NCI-H345 treated with DMSO at 0.1 percent for 48 hours (cell line): ENCODE results near the gene N4BP2L2.
A peak's percentile ranks its signal among the peaks of the same experiment; 100 is the strongest.

Experiments
- DNase-seq: peaks from one replicate; lab custom pipeline; 2025; ENCODE audit not compliant: unreplicated experiment; lab: John Stamatoyannopoulos, UW

N4BP2L2 gene

GRCh38 chr13:32427852-32428580 lies 110.6 kb downstream of the N4BP2L2 start, which contains the start of gene N4BP2L1:
Gene N4BP2L1 (minus strand): TSS chr13:32428130. CDS start chr13:32428082, 48 bp downstream.
- peak; percentile 2 for DNase-seq

DNA sequence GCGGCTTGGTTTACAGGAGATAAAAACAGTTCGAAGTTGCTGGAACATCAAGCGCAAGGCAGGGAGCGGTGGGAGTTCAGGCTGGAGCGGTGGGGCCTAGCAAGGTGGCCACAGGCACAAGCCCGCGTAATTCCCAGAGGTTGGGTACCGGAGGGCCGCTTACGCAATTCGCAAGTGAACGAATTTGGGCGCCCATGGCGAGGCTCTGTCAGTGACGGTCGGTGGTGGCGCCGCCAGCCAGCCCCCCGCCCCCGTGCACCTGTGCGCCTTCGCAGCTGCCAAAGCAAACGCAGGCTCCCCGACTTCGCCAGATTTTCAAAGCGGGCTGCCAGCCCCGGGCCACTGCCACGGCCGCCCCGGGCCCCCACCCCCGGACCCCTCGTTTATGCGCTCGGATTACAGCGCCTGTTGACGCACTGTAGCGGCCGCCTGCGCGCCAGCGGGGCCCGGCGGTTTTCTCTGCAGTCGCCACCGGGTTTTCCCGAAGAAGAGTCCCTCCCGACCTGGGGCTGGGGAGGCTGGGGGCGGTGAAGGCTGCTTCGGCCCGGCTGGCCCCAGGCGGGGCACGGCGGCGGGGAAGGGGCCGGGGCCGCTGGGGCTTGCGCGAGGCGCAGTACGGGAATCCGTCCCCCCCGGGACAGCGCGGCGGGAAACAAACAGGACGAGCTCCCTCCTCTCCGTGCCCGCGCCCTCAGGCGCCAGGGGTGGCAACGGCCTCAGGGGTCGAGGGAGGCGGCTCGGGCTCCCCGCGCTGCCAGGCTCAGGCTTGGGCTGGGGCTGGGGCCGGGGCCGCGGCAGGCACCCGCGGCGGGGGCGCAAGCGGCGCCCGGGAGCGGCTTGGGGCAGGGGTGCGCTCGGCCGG lies 111.4 kb downstream of the N4BP2L2 start:
- DNase-seq = peak; percentile 16

DNA sequence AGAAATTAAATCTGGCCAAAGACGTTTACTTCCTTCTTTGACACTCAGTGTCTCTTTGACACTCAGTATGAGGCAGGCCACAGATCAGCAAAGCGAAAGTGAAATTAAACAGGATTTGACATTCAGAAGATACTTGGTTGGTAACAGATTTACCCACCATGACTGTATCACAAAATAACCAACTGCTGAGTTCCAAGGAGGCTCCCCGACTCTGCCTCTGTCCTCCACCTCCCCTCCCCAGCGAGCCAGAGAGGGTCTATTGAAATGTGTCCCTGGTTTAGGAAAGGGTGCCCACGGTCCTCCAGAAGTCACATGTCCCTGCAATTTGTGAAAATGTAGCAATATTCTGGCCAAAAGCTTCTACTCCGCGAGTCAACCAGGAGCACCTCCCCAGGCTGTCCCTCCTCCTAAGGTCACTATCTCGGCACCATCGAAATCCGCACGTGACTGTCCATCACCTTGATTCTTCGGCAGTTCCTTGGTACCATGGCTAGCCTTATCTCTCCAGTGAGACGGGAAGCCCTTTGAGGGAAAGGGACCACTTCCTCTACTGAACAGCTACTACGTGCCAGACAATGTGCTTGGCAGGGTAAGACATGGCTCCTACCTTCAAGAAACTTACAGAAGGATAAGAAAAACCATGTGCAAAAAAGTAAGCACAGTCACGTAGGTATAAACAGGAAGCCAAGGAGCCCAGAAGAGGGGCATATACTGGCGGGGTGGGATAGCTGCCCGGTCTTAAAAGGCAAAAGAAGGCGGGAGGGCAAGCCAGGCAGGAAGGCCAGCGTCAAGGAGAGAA lies 112.2 kb downstream of the N4BP2L2 start:
- DNase-seq = no peak

DNA sequence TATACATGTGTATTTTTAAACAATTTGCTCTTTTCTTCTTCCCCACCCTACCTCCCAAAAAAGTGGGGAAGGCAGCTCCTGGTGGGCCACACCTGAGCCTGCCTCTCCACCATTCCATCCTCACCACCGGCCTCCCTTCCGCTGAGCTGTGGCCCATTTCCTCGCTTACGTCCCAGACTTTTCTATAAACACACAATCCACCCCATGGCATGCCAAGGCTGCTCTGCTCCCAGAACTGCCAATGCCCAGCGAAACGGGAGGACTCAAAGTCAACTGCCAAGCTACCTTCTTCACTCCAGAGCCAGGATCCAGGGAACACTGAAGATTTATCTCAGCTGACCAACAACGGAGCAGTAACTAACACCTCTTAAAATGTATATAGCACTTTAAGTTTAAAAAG lies 113.4 kb downstream of the N4BP2L2 start:
- no peak for DNase-seq

DNA sequence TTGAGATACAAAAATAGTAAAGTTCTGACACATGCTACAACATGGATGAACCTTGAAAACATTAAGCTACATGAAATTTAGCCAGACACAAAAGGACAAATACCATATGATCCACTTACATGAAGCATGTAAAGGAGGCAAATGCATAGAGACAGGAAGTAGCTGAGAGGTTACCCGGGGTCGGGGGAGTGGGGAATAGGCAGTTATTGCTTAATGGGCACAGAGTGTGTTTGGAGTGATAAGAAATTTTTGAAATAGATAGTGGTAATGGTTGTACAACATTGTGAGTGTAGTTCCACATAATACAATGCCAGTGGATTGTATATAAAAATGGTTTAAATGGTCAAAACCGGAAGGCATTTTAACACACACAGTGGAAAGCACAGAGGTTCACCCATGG lies 115.0 kb downstream of the N4BP2L2 start:
- no peak for DNase-seq

DNA sequence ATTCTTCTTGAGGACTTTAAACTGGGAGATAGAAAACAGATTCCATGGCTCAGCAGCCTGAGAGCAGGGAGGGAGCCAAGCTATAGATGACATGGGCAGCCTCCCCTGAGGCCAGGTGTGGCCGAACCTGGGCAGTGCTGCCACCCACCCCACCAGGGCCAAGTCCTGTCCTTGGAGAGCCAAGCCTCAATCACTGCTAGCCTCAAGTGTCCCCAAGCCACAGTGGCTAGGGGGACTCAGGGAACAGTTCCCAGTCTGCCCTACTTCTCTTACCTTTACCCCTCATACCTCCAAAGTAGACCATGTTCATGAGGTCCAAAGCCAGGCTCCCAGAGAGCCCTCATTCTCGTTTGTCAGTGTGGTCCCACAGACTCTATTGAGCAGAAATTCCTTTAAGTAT lies 118.7 kb downstream of the N4BP2L2 start:
- DNase-seq = no peak

- DNase-seq = no peak
Measured at GRCh38 chr13:32417995-32418394, 120.6 kb downstream of the N4BP2L2 start.

DNA sequence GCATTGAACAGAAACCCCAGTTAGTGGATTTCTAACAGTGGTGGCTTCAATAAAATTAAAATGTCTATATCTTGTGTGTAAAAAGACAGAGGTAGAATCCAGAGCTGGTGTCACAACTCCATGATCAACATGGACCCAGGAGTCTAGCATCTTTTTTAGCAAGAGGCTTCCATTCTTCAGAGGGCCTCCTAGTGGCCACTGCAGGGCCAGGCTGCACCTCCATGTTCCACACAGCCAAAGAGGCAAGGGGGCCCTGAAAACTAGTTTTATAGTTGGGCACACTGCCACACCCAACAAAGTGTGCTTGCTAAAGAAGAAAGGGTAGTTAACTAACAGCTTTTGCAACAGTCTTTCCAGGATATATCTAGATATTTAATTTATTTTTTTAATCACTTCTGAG lies 123.6 kb downstream of the N4BP2L2 start:
- no peak for DNase-seq

DNA sequence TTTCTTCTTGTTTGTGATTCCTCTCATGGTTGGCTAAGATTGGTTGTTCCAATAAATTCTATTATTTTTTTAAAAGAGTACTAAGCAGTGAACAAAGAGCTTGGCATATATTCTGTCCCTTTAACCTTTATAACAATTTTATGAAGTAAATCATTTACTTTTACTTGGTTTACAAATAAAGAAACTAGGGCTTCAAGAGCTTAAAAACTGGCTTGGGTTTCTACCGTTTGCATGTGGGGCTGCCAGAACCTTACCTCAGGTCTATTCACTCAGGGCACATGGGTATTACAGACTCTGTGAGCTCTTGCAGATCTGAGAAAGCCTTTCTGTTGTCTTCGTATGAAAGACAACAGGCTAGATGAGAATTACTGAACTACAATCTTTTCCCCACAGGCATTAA lies 124.0 kb downstream of the N4BP2L2 start:
- DNase-seq = no peak

- DNase-seq = no peak
Measured at GRCh38 chr13:32413284-32413683, 125.3 kb downstream of the N4BP2L2 start.

GRCh38 chr13:32409561-32410421 lies 128.8 kb downstream of the N4BP2L2 start:
- no peak for DNase-seq

GRCh38 chr13:32409001-32409313 lies 129.6 kb downstream of the N4BP2L2 start:
- DNase-seq = no peak

DNA sequence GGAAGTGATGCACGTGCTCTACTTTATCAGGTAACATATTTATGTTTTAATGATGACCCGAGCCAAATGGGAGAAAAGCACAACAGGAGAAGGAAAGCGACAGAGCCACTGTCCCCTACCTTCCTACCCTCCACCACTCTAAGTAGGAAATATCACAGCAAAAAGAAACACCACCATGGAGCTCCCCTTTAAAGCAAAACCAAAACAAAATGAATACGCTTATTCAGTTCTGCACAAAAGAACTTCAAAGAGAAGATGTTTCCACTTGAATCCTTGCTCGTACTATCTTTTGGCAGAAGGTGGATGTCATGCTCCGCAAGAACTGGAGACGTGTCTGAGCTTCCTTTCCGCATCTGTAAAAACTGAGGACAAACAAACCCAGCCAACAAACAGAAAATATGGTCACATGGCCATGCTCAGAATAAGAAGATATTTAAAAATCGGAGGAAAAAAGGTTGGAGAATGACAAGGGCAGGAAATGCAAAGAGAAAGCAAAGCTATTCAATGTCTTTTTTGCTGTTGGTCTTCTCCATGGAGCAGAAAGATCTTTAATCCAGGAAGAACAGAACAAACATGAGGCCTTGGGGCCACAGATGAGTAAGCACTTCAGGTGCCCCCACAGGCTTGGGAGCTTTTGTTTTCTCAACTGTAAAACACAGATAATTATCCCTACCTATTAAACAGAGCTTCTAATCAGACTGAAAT lies 130.1 kb downstream of the N4BP2L2 start:
- DNase-seq = peak; percentile 31

DNA sequence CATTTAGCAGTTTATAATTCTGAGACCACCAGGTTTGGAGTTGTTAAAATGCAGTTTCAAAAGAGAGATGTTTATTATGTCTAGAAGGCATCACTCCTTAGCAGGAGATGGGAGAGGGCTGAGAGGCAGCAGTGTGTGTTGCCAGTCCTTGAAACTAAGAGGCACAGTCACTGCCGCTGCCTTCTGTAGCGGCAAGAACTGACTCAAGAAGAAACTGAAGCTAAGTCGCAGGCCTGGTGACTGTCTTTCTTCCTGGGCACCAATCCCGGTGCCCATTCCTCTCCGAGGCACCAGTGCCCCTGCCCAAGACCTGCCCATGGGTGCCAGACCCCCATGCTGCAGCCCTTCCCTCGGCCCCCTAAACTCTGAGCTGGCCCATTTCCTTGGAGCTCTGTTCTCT lies 130.7 kb downstream of the N4BP2L2 start:
- no peak for DNase-seq

- DNase-seq = no peak
Measured at GRCh38 chr13:32403108-32403507, 135.5 kb downstream of the N4BP2L2 start.

DNA sequence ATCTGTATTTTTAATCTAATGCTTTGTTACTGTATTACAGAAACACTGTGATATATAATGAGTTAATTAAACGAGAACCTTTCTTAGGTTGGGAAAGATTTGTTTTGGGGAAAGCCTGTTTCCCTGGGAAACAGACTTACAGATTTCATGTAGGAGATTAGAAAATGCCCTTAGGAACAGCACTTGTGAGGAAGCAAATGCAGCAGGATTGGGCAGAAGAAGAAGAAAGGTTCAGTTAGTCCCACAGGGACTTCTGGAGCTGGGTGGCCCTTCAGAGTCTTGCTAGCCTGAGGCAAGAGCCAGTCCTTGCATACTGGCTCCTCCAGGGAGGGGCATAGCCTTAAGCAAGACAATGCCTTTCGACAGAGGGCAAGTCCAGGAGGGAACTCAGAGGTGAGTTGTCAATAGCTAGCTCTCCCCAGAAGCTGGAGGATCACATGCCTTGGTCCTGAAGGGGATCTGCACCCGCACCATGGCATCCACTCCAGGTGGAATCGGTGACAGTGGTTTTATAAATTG lies 147.4 kb downstream of the N4BP2L2 start:
- DNase-seq = no peak

GRCh38 chr13:32390484-32390883 lies 148.1 kb downstream of the N4BP2L2 start:
- DNase-seq = no peak

GRCh38 chr13:32390048-32390447 lies 148.5 kb downstream of the N4BP2L2 start:
- DNase-seq = no peak

GRCh38 chr13:32385410-32385809 lies 153.2 kb downstream of the N4BP2L2 start:
- no peak for DNase-seq

- no peak for DNase-seq
Measured at GRCh38 chr13:32384702-32385101, 153.9 kb downstream of the N4BP2L2 start.
